HG02981 (cell line): ENCODE results near the gene DPP7.
"Not testable (repeated sequence)": the region's sequence is repeated elsewhere in the genome, so short reads cannot be mapped to it uniquely, and the experiment has no call there.

Source experiments
- ATAC-seq: cut with Tn5 transposase; IDR thresholded peaks from one replicate; pipeline ENCODE4 v1.9.1; 2021; ENCODE audit warnings: mild to moderate bottlenecking, moderate library complexity; ENCODE audit not compliant: unreplicated experiment

DPP7 gene

GRCh38 chr9:137130176-137130755 lies 15.7 kb upstream of the DPP7 start:
- peak; percentile 18 for ATAC-seq

- ATAC-seq = peak; percentile 83
These were observed 15.1 kb upstream of the DPP7 start for GRCh38 chr9:137129456-137130175.

GRCh38 chr9:137128862-137129455 lies 14.4 kb upstream of the DPP7 start:
- peak; percentile 2 for ATAC-seq

GRCh38 chr9:137128158-137128861 lies 13.8 kb upstream of the DPP7 start:
- no peak for ATAC-seq

- ATAC-seq = no peak
These were observed 13.0 kb upstream of the DPP7 start for GRCh38 chr9:137127301-137128157.

- ATAC-seq = no peak
These were observed 12.3 kb upstream of the DPP7 start for GRCh38 chr9:137126786-137127185.

GRCh38 chr9:137123952-137124462 lies 9.5 kb upstream of the DPP7 start:
- ATAC-seq = not testable (repeated sequence)

- ATAC-seq = no peak
These were observed 8.9 kb upstream of the DPP7 start for GRCh38 chr9:137123468-137123837.

- not testable (repeated sequence) for ATAC-seq
These were observed 8.4 kb upstream of the DPP7 start for GRCh38 chr9:137122796-137123467.

- not testable (repeated sequence) for ATAC-seq
These were observed 7.6 kb upstream of the DPP7 start for GRCh38 chr9:137121927-137122795.

GRCh38 chr9:137118092-137118603 lies 3.6 kb upstream of the DPP7 start:
- ATAC-seq = not testable (repeated sequence)

GRCh38 chr9:137117269-137117731 lies 2.8 kb upstream of the DPP7 start:
- ATAC-seq = no peak

GRCh38 chr9:137116728-137117127 lies 2.2 kb upstream of the DPP7 start:
- ATAC-seq = no peak

- no peak for ATAC-seq
These were observed 1.5 kb upstream of the DPP7 start for GRCh38 chr9:137116027-137116507.

- ATAC-seq = no peak
These were observed 977 bp upstream of the DPP7 start for GRCh38 chr9:137115394-137116026.

- ATAC-seq = no peak
These were observed 317 bp downstream of the DPP7 start for GRCh38 chr9:137114220-137114612.

GRCh38 chr9:137113385-137114159 lies 961 bp downstream of the DPP7 start:
- ATAC-seq = no peak
